Thyroid gland (tissue), 4 donors: ENCODE data around the gene FAM241A. TPM values are rescaled to one million over a fixed set of nuclear protein-coding genes. Genes with fewer than 3 reads are reported as not detected.

Experiments
- DNase-seq, 2 donors: peaks; one replicate each; pipeline ENCODE4 v3.0.0-alpha.2; 2019
- H3K27ac ChIP-seq, 3 donors: fragments of 200-600 bp; sonication (generic); 1 replicate in 2 of 3; 2 replicates in 1 of 3; pipeline ENCODE4 v1.5.1; 2016 to 2019; ENCODE audit warnings: mild to moderate bottlenecking in 1 of 3, moderate library complexity in 1 of 3
- H3K27me3 ChIP-seq: fragments of 200-600 bp; sonication (generic); one replicate; pipeline ENCODE4 v1.5.1; 2019
- H3K36me3 ChIP-seq, 2 donors: fragments of 200-600 bp; sonication (generic); one replicate each; pipeline ENCODE4 v1.5.1; 2016 to 2019
- H3K4me1 ChIP-seq, 2 donors: fragments of 200-600 bp; sonication (generic); one replicate each; pipeline ENCODE4 v1.5.1; 2017 to 2019
- H3K4me3 ChIP-seq, 3 donors: fragments of 200-600 bp; sonication (generic); replicated peaks in 1 of 3; 1 replicate in 2 of 3; 2 replicates in 1 of 3; pipeline ENCODE4 v1.5.1; 2016; ENCODE audit warnings: mild to moderate bottlenecking in 1 of 3
- H3K9me3 ChIP-seq: fragments of 200-600 bp; sonication (generic); one replicate; pipeline ENCODE4 v1.5.1; 2017
- CTCF ChIP-seq, 6 experiments: fragments of 200-600 bp in 3 of 6; fragments of 450-650 bp in 3 of 6; sonication (generic) in 3 of 6; IDR thresholded peaks; one replicate each; pipeline ENCODE4 v1.5.1; 2016 to 2019; ENCODE audit warnings: antibody characterized with exemption in 6 of 6, mild to moderate bottlenecking in 2 of 6, inconsistent platforms in 1 of 6, moderate library complexity in 1 of 6
- POLR2A ChIP-seq, 2 donors: fragments of 450-650 bp; IDR thresholded peaks; one replicate each; pipeline ENCODE4 v1.6.1; 2017; ENCODE audit warnings: antibody characterized with exemption in 2 of 2, mild to moderate bottlenecking in 2 of 2, moderate library complexity in 1 of 2
- WGBS, 2 donors: methylation state at CpG; one replicate each; pipeline ENCODE4 v1.1.5; 2017; 5-methylcytosine and 5-hydroxymethylcytosine counted together
- intact Hi-C: fragments of 100-400 bp; cut with DNase I; formaldehyde crosslinking; loops from one replicate; pipeline ENCODE4 v1.15.1; 2023
- total RNA-seq, 4 donors: library from RNA; depleted of rRNA; stranded (reverse); fragments of >200 nt; gene quantifications; one replicate each; pipeline ENCODE4 v1.2.3, GENCODE V29; 2016

FAM241A gene
- total RNA-seq, 4 donors from 2014 or later = 3.4 to 9.9 (median 5.8) TPM

DNA sequence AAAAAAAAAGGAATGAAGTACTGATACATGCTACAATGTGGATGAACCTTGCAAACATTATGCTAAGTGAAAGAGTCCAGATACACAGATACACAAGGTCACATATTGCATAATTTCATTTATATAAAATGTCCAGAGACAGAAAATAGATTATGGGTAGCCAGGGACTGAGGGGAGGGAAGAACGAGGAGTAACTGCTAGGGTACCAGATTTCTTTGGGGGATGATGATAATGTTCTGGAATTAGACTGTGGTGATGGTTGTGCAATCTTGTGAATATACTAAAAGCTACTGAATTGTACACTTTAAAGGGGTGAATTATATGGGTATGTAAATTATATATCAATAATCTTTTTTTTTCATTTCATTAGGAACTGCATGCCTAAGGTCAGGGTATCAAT, 65.5 kb downstream of the FAM241A start:
- DNase-seq = no peak
- H3K4me1 ChIP-seq = no peaks in the 10 kb centered on the region
- no peaks in the 10 kb centered on the region for H3K36me3 ChIP-seq
- no peaks in the 10 kb centered on the region for H3K9me3 ChIP-seq
- intact Hi-C loops = loop anchor here (10.0 kb wide), 1 partner anchor 314 kb away; no protein-coding TSS in a partner anchor
- H3K27ac ChIP-seq = no peak overlapping the region
- TF ChIP-seq CTCF (IDR thresholded peaks at IDR 0.05) = no peak
- no peak for TF ChIP-seq POLR2A (IDR thresholded peaks at IDR 0.05)
- 84 to 91% methylated on average over 1 of the region's 1 CpG for WGBS, 2 donors
- no peak overlapping the region for H3K4me3 ChIP-seq
- no peaks in the 10 kb centered on the region for H3K27me3 ChIP-seq

- WGBS, 2 donors = 83 to 90% methylated on average over 2 of the region's 2 CpGs
- TF ChIP-seq CTCF (IDR thresholded peaks at IDR 0.05) (no peak), POLR2A (IDR thresholded peaks at IDR 0.05) (no peak)
- Histone ChIP-seq H3K4me1 (no peaks in the 10 kb centered on the region), H3K9me3 (no peaks in the 10 kb centered on the region), H3K4me3 (no peak overlapping the region), H3K36me3 (no peaks in the 10 kb centered on the region), H3K27ac (no peak overlapping the region), H3K27me3 (no peaks in the 10 kb centered on the region)
- intact Hi-C loops = loop anchor here (10.0 kb wide), 1 partner anchor 312 kb away; no protein-coding TSS in a partner anchor
- no peak for DNase-seq
Measured at GRCh38 chr4:112213091-112213490, 67.8 kb downstream of the FAM241A start.

DNA sequence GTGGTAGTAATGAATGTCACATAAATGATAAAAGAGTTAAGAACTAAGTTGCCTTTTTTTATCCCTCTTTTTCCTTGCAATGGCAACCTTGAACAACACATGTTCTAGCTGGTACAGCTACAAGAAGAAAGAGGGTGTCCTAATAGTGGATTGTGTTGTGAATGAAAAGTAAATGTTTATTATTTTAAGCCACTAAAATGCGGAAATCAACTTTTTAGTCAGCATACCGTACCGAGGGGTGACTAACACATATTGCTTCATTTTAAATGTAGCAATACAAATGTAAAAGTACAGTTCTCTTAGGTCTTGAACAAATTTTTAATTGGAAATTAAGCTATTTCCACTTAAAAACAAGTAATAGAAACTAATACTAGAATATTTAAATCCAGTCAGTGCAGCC, 68.6 kb downstream of the FAM241A start:
- 85 to 91% methylated on average over 3 of the region's 3 CpGs for WGBS, 2 donors
- DNase-seq = no peak
- TF ChIP-seq CTCF (IDR thresholded peaks at IDR 0.05) (no peak), POLR2A (IDR thresholded peaks at IDR 0.05) (no peak)
- H3K4me1 ChIP-seq = no peaks in the 10 kb centered on the region
- H3K36me3 ChIP-seq = no peaks in the 10 kb centered on the region
- H3K27me3 ChIP-seq = no peaks in the 10 kb centered on the region
- no peak overlapping the region for H3K4me3 ChIP-seq
- H3K9me3 ChIP-seq = no peaks in the 10 kb centered on the region
- H3K27ac ChIP-seq = no peak overlapping the region
- intact Hi-C loops = loop anchor here (10.0 kb wide), 1 partner anchor 311 kb away; no protein-coding TSS in a partner anchor

- TF ChIP-seq POLR2A (IDR thresholded peaks at IDR 0.05) = no peak
- TF ChIP-seq CTCF (IDR thresholded peaks at IDR 0.05) = peak in 3 of 6 experiments; percentile 53 to 72 (median 61)
- intact Hi-C loops = loop anchor here (10.0 kb wide), 1 partner anchor 310 kb away; no protein-coding TSS in a partner anchor
- Histone ChIP-seq H3K4me1 (no peaks in the 10 kb centered on the region), H3K27me3 (no peaks in the 10 kb centered on the region), H3K27ac (no peak overlapping the region), H3K36me3 (no peaks in the 10 kb centered on the region), H3K9me3 (no peaks in the 10 kb centered on the region), H3K4me3 (no peak overlapping the region)
- DNase-seq = no peak
Measured at GRCh38 chr4:112214390-112215264, 69.4 kb downstream of the FAM241A start.

DNA sequence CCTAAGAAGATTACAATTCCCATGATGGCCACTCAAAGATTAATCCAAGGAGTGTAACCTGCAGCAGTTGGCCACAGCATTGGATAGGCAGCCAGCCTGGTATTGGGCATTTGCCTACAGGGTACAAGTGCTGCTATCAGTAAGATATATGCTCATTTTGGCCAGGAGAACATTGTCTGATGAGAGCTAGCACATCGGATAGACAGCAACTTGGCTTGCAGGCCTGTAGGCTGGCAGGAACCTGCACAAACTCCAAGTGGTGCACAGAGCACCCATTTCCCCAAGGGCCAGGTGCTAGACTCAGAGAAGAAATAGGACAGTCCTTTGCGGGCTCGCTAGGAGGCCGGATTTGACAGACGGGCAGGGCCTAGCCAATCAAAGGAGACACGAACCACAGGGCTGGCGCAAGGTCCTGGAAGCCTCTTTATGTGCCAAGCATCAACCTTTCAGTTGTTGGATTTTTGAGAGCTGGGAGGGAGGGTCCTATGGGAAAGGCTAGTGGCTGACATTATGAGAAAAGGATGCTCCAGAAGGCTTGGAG, 74.6 kb downstream of the FAM241A start:
- TF ChIP-seq CTCF (IDR thresholded peaks at IDR 0.05) (no peak), POLR2A (IDR thresholded peaks at IDR 0.05) (no peak)
- no peaks in the 10 kb centered on the region for H3K27me3 ChIP-seq
- H3K36me3 ChIP-seq = no peaks in the 10 kb centered on the region
- no peaks in the 10 kb centered on the region for H3K9me3 ChIP-seq
- DNase-seq = no peak
- no peak overlapping the region for H3K27ac ChIP-seq
- no peaks in the 10 kb centered on the region for H3K4me1 ChIP-seq
- intact Hi-C loops = loop anchor here (10.0 kb wide), 1 partner anchor 305 kb away; no protein-coding TSS in a partner anchor
- H3K4me3 ChIP-seq = no peak overlapping the region
- 89 to 95% methylated on average over 7 of the region's 7 CpGs for WGBS, 2 donors
